KMS-11 (cell line): ENCODE data around the gene TICAM2.

Source experiments
- H2AFZ ChIP-seq: fragments of 200-600 bp; sonication (generic); 2 replicates; pipeline ENCODE4 v1.6.1; 2016; ENCODE audit warnings: antibody characterized with exemption, mixed run types, low read depth
- H3K27ac ChIP-seq: fragments of 200-600 bp; sonication (generic); 2 replicates; pipeline ENCODE4 v1.6.1; 2016; ENCODE audit warnings: mild to moderate bottlenecking, mixed run types
- H3K27me3 ChIP-seq: fragments of 200-600 bp; sonication (generic); 2 replicates; pipeline ENCODE4 v1.6.1; 2017; ENCODE audit warnings: mild to moderate bottlenecking, low read depth, mixed run types, moderate library complexity; ENCODE audit not compliant: insufficient read depth
- H3K36me3 ChIP-seq: fragments of 200-600 bp; sonication (generic); 2 replicates; pipeline ENCODE4 v1.6.1; 2017; ENCODE audit warnings: mild to moderate bottlenecking, mixed run types; ENCODE audit not compliant: insufficient read depth
- H3K4me1 ChIP-seq: fragments of 200-600 bp; sonication (generic); 2 replicates; pipeline ENCODE4 v1.6.1; 2016; ENCODE audit warnings: mild to moderate bottlenecking, low read depth, mixed run types; ENCODE audit not compliant: poor library complexity, severe bottlenecking
- H3K4me2 ChIP-seq: fragments of 200-600 bp; sonication (generic); 2 replicates; pipeline ENCODE4 v1.7.0; 2016; ENCODE audit warnings: mild to moderate bottlenecking, mixed run types
- H3K4me3 ChIP-seq: fragments of 200-600 bp; sonication (generic); IDR thresholded peaks from 2 replicates; pipeline ENCODE4 v1.6.1; 2017; ENCODE audit warnings: low read depth, low read length, mixed read lengths; ENCODE audit not compliant: insufficient read depth
- H3K79me2 ChIP-seq: fragments of 200-600 bp; sonication (generic); 2 replicates; pipeline ENCODE4 v1.6.1; 2016; ENCODE audit warnings: low read depth, mixed run types; ENCODE audit not compliant: insufficient read depth
- H3K9ac ChIP-seq: fragments of 200-600 bp; sonication (generic); 2 replicates; pipeline ENCODE4 v1.6.1; 2016; ENCODE audit warnings: mild to moderate bottlenecking, mixed run types
- H4K20me1 ChIP-seq: fragments of 200-600 bp; sonication (generic); 2 replicates; pipeline ENCODE4 v1.6.1; 2016; ENCODE audit warnings: mild to moderate bottlenecking, mixed run types; ENCODE audit not compliant: insufficient read depth
- TF ChIP-seq, protein P1 (sequence below): fragments of 200-600 bp; sonication (generic); conservative IDR thresholded peaks from 2 replicates; pipeline ENCODE4 v1.6.1; 2017; ENCODE audit warnings: low read depth, mild to moderate bottlenecking, antibody characterized with exemption, low read length, moderate library complexity, mixed read lengths

The TICAM2 gene

DNA sequence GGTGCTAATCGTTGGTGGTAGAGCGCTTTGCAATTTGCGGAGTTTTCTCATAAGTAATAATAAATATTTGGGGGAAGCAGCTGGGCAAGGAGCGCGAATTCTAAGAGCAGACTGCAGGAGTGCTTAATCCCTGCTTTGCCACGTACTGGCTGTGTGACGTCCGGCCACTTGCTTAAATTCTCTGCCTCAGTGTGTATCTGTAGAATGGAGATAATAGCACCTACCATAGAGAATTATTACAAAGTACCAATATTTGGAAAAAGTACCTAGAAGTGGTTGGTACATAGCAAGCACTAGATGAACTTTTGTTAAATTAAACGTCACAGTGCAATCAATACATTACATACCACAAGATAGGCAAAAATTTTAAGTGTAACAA, 24.2 kb upstream of the TICAM2 start:
- H2AFZ ChIP-seq, result peak overlapping the region; percentile 97
- no peaks in the 10 kb centered on the region for H4K20me1 ChIP-seq
- peaks cover 14% of the 10 kb centered on the region; the same call in 1 of the 2 replicates for H3K27me3 ChIP-seq
- H3K27ac ChIP-seq, result peak overlapping the region; percentile 29; the same call in 1 of the 2 replicates
- TF ChIP-seq, protein P1, sequence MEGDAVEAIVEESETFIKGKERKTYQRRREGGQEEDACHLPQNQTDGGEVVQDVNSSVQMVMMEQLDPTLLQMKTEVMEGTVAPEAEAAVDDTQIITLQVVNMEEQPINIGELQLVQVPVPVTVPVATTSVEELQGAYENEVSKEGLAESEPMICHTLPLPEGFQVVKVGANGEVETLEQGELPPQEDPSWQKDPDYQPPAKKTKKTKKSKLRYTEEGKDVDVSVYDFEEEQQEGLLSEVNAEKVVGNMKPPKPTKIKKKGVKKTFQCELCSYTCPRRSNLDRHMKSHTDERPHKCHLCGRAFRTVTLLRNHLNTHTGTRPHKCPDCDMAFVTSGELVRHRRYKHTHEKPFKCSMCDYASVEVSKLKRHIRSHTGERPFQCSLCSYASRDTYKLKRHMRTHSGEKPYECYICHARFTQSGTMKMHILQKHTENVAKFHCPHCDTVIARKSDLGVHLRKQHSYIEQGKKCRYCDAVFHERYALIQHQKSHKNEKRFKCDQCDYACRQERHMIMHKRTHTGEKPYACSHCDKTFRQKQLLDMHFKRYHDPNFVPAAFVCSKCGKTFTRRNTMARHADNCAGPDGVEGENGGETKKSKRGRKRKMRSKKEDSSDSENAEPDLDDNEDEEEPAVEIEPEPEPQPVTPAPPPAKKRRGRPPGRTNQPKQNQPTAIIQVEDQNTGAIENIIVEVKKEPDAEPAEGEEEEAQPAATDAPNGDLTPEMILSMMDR, result no peak
- peaks cover 24% of the 10 kb centered on the region for H3K4me1 ChIP-seq
- H3K9ac ChIP-seq, result peak overlapping the region; percentile 43; the same call in 1 of the 2 replicates
- peak overlapping the region; percentile 52 for H3K4me2 ChIP-seq
- H3K4me3 ChIP-seq, result no peak overlapping the region
- H3K79me2 ChIP-seq, result peaks cover 24% of the 10 kb centered on the region
- no peaks in the 10 kb centered on the region for H3K36me3 ChIP-seq

DNA sequence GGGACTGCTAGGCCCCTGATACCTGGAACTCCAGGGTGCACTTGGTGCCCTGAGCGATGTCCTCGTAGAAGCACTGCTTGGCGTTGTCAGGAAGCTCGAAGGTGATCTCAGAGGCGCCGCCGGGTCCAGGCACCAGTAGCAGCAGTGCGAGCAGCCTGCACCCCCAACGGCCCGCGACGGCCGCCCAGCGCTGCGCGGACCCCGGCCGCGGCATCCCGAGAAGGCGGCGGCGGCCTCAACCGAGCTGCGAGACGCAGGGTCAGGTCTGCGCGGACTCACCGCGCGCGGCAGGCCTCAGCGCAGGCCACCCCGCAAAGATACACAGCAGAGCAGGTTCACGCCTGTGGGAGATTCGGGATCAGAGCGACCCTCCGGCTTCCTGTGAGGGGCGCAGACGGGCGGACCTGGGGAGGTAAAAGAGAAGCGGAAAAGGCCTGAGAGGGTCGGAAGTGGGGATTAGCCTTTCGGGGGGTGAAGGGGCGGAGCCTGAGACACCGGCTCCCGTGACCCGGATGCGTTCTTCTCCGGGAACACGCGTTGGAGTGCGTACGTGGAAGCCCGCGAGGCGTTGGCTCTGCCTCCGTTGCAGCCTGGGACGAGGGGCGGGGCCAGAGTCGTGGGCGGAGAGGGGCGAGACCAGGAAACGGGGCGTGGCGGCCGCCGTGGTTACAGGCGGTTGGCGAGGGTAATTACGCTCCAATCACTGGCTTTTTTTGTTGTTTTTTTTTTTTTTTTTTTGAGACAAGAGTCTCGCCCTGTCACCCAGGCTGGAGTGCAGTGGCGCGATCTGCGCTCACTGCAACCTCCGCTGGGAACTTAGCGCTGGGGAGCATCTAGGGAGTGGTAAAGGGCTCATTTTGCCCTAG, 23.5 kb upstream of the TICAM2 start, which contains the start of gene TMED7:
TSS of gene TMED7 (minus strand) at position 458 of the 866 bp plus-strand sequence. CDS start at position 214, 244 bp downstream.
- Histone ChIP-seq H3K36me3 (no peaks in the 10 kb centered on the region), H3K79me2 (peaks cover 24% of the 10 kb centered on the region), H3K27ac (peak within 1 kb of the TSS; percentile 66), H2AFZ (peak within 1 kb of the TSS; percentile 97), H4K20me1 (no peaks in the 10 kb centered on the region), H3K9ac (peak within 1 kb of the TSS; percentile 94), H3K27me3 (peaks cover 8% of the 10 kb centered on the region; the same call in 1 of the 2 replicates), H3K4me1 (peaks cover 24% of the 10 kb centered on the region), H3K4me2 (peak within 1 kb of the TSS; percentile 60), H3K4me3 (no peak within 1 kb of the TSS)
- TF ChIP-seq, protein P1, result no peak

DNA sequence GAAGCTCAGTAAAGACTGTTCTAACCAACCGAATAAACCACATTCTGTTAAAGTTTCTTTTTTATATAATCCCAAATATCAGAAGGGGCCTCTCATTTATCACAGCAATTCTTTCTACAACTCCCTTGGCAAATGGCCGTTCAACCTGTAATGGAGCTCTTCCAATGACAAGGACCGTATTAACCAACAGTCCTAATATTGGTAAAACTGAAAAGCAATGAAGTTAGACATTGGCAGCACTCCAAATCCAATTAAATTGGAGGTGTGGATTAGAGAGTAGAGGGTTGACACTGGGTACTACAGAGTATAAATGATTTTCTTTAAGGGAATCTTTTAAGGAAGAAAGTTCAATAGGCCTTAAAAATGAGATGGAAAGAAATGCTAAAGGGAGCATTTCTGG, 22.7 kb upstream of the TICAM2 start:
- H3K4me1 ChIP-seq, result peaks cover 24% of the 10 kb centered on the region
- H3K27me3 ChIP-seq, result no peaks in the 10 kb centered on the region; the same call in 1 of the 2 replicates
- H2AFZ ChIP-seq, result peak overlapping the region; percentile 97; the same call in 1 of the 2 replicates
- H3K9ac ChIP-seq, result peak overlapping the region; percentile 94; the same call in 1 of the 2 replicates
- H4K20me1 ChIP-seq, result no peaks in the 10 kb centered on the region
- TF ChIP-seq, protein P1, result no peak
- H3K27ac ChIP-seq, result peak overlapping the region; percentile 66; the same call in 1 of the 2 replicates
- no peak overlapping the region for H3K4me3 ChIP-seq
- peak overlapping the region; percentile 60 for H3K4me2 ChIP-seq
- H3K79me2 ChIP-seq, result peaks cover 24% of the 10 kb centered on the region
- H3K36me3 ChIP-seq, result no peaks in the 10 kb centered on the region; the same call in 1 of the 2 replicates

DNA sequence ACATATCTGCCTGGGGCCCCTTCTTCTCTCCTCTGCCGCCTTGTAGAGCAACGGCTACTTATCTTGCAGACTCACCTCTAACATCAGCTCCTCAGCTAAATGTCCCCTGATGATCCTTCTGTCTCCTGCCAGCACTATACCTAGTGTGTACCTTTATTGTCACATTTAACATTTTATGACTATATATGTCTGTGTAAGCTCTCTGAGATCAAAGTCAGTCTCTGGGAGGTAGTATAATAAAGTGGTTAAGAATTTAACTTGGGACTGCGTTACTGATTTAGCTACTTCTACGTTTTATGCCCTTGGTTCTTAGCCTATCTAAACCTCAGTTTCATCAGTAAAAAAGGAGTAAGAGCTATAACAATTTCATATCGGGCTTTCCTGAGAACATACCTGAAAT, 21.4 kb upstream of the TICAM2 start:
- Histone ChIP-seq H3K4me1 (peaks cover 24% of the 10 kb centered on the region), H3K79me2 (peaks cover 24% of the 10 kb centered on the region), H4K20me1 (no peaks in the 10 kb centered on the region), H3K36me3 (no peaks in the 10 kb centered on the region; the same call in 1 of the 2 replicates), H3K9ac (no peak overlapping the region), H3K27me3 (no peaks in the 10 kb centered on the region), H3K4me3 (no peak overlapping the region), H2AFZ (no peak overlapping the region), H3K27ac (no peak overlapping the region), H3K4me2 (peak overlapping the region; percentile 60; the same call in 1 of the 2 replicates)
- TF ChIP-seq, protein P1, result no peak
